ENCODE results near the gene KIT. TPM values are rescaled to one million over a fixed set of nuclear protein-coding genes. Genes with fewer than 3 reads are reported as not detected.
"Not testable (repeated sequence)": the region's sequence is repeated elsewhere in the genome, so short reads cannot be mapped to it uniquely, and the experiment has no call there.

KIT gene
- total RNA-seq, 3 donors from 2014 or later = 3.0 to 32.8 (median 16.8) TPM

GRCh38 chr4:54626113-54626512 is 31.6 kb upstream of the KIT start:
- Histone ChIP-seq H3K36me3 (ENCODE audit: low read depth) (no peaks in the 10 kb centered on the region), H3K9me3 (no peaks in the 10 kb centered on the region), H3K4me3 (no peak overlapping the region), H3K4me1 (ENCODE audit: low read depth) (peaks cover 3% of the 10 kb centered on the region)
- DNase-seq = peak in 1 of 3 donors; percentile 10
- no peak for TF ChIP-seq CTCF (IDR thresholded peaks at IDR 0.05)
- intact Hi-C loops (cut with DNase I, micrococcal nuclease) = no loop called here
- ATAC-seq = peak; percentile 62

DNA sequence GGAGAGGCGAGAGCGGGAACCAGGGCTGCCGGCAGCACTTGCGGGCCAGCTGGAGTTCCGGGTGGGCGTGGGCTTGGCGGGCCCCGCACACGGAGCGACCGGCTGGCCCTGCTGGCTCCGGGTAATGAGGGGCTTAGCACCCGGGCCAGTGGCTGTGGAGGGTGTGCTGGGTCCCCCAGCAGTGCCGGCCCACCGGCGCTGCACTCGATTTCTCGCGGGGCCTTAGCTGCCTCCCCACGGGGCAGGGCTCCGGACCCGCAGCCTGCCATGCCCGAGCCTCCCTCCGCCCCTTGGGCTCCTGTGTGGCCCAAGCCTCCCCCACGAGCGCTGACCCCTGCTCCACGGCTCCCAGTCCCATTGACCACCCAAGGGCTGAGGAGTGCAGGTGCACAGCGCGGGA is 25.2 kb upstream of the KIT start:
- H3K4me3 ChIP-seq = no peak overlapping the region
- ATAC-seq (no peak), DNase-seq (no peak)
- H3K36me3 ChIP-seq (ENCODE audit: low read depth) = no peaks in the 10 kb centered on the region
- no peak for TF ChIP-seq CTCF (IDR thresholded peaks at IDR 0.05)
- no peaks in the 10 kb centered on the region for H3K9me3 ChIP-seq
- H3K4me1 ChIP-seq (ENCODE audit: low read depth) = peaks cover 3% of the 10 kb centered on the region
- intact Hi-C loops (cut with DNase I, micrococcal nuclease) = no loop called here

- H3K36me3 ChIP-seq (ENCODE audit: low read depth); intact Hi-C loops (cut with DNase I, micrococcal nuclease); DNase-seq; H3K9me3 ChIP-seq; ATAC-seq; H3K4me3 ChIP-seq; H3K4me1 ChIP-seq (ENCODE audit: low read depth): not testable (repeated sequence)
These were observed 24.5 kb upstream of the KIT start for GRCh38 chr4:54633102-54633740.

DNA sequence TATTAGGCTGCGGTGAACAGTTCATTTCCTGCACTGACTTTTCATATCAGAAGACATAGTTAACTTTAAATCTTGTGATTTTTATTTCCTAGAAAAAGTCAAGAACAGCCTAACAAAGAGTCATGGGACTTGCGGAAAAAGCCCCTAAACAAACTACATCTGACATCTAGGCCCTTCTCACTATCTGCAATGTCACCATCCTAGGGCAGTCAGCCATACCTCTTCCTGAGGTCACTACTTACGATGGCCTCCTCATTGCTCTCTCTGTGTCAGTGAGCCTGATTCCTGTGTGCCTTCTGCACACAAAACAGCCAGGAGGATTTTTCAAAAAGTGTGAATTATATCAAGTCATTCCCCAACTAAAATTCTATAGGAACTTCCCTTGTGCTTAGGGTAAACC is 22.4 kb upstream of the KIT start:
- H3K4me3 ChIP-seq = no peak overlapping the region
- DNase-seq (no peak), ATAC-seq (no peak)
- H3K36me3 ChIP-seq (ENCODE audit: low read depth) = no peaks in the 10 kb centered on the region
- intact Hi-C loops (cut with DNase I, micrococcal nuclease) = no loop called here
- H3K9me3 ChIP-seq = no peaks in the 10 kb centered on the region
- H3K4me1 ChIP-seq (ENCODE audit: low read depth) = peaks cover 3% of the 10 kb centered on the region
- no peak for TF ChIP-seq CTCF (IDR thresholded peaks at IDR 0.05)

- no peaks in the 10 kb centered on the region for H3K36me3 ChIP-seq (ENCODE audit: low read depth)
- H3K9me3 ChIP-seq = no peaks in the 10 kb centered on the region
- peaks cover 3% of the 10 kb centered on the region for H3K4me1 ChIP-seq (ENCODE audit: low read depth)
- intact Hi-C loops (cut with DNase I, micrococcal nuclease) = no loop called here
- H3K4me3 ChIP-seq = no peak overlapping the region
- ATAC-seq (peak; percentile 62), DNase-seq (no peak)
- no peak for TF ChIP-seq CTCF (IDR thresholded peaks at IDR 0.05)
These were observed 20.4 kb upstream of the KIT start for GRCh38 chr4:54637325-54637724.

GRCh38 chr4:54641101-54641500 is 16.7 kb upstream of the KIT start:
- intact Hi-C loops (cut with DNase I, micrococcal nuclease); H3K36me3 ChIP-seq (ENCODE audit: low read depth); DNase-seq; ATAC-seq; H3K9me3 ChIP-seq; H3K4me1 ChIP-seq (ENCODE audit: low read depth); H3K4me3 ChIP-seq: not testable (repeated sequence)

GRCh38 chr4:54643172-54643571 is 14.6 kb upstream of the KIT start:
- no peaks in the 10 kb centered on the region for H3K4me1 ChIP-seq (ENCODE audit: low read depth)
- H3K9me3 ChIP-seq = no peaks in the 10 kb centered on the region
- H3K36me3 ChIP-seq (ENCODE audit: low read depth) = no peaks in the 10 kb centered on the region
- peak; percentile 65 for ATAC-seq
- intact Hi-C loops (cut with DNase I, micrococcal nuclease) = no loop called here
- peak in 1 of 3 donors; percentile 32 for DNase-seq
- H3K4me3 ChIP-seq = no peak overlapping the region
- no peak for TF ChIP-seq CTCF (IDR thresholded peaks at IDR 0.05)

Data from mucosa of descending colon (tissue), 3 donors.